ENCODE results near the gene IFNL1.
"Not testable (repeated sequence)": the region's sequence is repeated elsewhere in the genome, so short reads cannot be mapped to it uniquely, and the experiment has no call there.

IFNL1 gene

DNA sequence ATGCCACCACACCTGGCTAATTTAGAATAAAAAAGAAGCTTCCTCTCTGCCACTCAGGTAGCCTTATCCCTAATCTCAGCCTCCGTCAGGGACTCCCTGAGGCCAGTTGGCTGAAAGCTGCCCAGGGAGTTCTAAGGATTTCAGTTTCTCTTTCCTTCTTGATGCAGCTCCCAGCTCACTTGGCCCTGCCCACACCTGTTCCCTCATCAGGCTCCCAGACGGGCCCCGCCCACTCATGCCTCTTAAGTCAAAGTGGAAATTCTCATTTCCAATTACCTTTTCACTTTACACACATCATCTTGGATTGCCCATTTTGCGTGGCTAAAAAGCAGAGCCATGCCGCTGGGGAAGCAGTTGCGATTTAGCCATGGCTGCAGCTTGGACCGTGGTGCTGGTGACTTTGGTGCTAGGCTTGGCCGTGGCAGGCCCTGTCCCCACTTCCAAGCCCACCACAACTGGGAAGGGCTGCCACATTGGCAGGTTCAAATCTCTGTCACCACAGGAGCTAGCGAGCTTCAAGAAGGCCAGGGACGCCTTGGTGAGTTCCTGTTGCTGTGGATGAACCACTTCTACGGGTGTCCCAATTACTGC lies at the start of gene IFNL1:
Gene IFNL1, plus strand, starts transcription at position 353 of the 591 bp plus-strand sequence. Its CDS starts 15 bp downstream, at position 368.
- DNase-seq, result no peak

DNA sequence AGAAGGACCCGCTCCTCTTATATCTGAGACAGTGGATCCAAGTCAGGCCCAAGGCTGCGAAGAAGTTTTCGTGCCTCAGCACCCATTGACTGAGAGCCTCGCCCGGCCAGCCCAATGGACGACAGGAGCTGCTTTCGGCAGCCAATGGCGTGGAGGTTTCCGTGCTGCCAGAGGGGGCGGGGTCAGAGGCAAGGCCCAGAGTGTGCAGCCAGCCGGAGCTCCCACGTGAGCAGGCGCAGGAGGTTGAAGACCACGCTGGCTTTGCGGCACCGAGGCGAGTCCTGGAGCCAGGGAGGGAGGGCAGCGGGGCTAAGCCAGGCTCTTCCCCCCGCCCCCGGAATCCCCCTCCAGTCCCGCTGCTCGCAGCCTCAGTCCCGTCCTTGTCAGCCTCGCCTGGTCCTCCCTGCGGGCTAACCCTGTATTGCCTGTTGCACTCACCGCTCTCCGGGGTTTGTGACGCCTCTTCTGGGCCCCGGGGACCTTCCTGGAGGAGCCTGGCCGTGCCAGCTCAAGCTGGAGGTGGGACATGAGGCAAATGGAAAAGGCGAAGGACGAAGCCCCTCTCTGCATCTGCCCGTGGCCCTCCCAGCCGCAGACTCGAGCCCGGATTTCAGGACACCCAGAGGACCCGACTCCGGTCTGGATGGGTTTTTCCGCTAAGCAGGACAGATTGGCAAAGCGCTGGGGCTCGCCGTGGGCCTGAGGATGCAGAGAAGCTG lies 49.1 kb upstream of the IFNL1 start:
- DNase-seq, result peak in 24 of 58 donors; percentile 2 to 51 (median 12)

DNA sequence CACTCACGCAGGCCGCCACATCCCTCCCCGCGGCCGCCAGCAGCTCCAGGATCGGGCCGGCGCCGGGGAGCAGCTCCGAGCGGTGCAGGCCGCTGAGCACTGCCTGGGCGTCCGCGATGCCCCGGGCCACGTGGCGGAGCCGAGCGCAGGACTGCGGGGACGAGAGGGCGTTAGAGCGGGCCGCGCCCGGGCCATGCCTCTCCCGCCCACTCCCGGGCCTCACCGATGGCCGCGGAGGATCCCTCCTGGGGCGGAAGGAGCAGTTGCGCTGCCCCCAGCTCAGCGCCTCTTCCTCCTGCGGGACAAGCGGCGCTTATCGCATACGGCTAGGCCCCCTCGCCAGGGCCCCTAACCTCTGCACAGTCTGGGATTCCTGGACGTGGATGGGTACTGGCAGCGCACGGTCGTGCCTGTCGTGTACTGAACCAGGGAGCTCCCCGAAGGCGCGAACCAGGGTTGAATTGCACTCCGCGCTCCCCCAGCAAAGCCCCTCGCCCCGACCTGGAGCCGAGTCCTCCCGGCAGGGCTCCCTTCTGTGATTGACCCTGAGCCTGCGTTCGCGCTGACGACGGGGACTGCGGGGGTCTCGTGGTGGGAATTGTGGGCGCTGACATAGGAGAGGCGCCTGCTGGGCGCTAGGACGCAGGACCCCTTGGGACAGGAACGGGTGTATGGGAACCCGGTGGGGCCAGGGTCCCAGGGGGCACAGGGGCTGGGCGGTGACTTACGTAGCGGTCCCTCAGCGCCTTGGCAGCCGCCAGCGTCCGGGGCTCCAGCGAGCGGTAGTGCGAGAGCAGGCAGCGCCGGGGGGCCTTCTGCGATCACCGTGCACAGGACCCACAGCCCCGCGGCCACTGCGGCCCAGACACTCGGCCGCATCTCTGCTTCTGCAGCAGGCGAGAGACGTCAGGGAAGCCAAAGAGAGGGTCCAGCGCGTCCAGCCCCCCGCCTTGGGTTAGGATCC lies 48.2 kb upstream of the IFNL1 start:
- DNase-seq, result no peak

DNA sequence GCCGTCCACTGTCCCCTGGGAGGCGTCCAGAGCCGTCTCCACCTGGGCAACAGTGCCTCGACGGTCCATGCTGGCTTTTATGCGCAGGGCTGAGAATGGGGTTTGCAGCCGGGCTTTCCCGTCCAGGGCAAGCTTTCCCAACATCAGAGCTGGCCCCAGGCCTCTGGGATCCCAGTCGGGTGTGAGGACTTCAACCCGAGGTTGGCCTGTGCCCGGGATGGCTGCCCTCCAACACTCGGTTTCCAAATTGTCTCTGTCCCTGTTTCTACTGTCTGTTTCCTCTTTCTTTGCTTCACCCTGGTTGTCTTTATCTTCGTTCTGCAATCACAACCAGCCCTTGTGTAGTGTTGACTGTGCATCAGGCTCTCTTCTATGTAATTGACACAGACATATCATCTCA lies 47.4 kb upstream of the IFNL1 start, which contains the start of gene IFNL4:
Gene IFNL4, minus strand, starts transcription at position 51 of the 400 bp plus-strand sequence.
- no peak for DNase-seq

DNA sequence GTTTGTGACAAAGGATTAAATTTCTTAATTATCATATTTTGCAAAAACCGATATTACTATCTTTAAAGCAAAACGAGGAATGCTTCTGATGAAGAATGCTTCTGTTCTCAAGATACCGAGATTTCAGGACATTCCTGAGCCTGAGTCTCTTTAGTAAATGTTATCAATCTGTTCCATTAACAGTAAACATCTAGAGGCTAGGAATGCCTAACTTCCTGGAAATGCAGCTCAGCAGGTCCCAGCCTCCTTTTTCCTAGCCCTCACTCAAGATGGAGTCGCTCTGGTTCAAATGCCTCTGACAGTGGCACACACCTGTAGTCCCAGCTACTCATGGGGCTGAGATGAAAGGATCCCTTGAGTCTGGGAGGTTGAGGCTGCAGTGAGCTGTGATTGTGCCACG lies 45.1 kb upstream of the IFNL1 start:
- no peak for DNase-seq

DNA sequence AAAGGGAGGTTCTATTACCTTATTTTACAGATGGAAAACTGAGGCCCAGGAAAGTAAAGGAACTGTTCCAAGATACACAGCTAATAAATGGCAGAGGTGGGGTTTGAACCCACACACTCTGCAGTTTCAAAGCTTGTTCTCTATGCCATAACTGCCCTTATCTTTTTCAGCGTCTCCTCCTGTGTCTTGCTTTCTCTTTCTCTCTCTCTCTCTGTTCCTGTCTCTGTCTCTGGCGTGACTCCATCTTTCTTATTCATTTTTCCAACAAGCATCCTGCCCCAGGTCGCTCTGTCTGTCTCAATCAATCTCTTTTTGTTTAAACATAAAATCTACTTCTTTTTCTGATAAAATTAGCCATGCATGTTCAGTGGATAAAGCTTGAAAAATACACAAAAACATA lies 44.4 kb upstream of the IFNL1 start:
- no peak for DNase-seq

DNA sequence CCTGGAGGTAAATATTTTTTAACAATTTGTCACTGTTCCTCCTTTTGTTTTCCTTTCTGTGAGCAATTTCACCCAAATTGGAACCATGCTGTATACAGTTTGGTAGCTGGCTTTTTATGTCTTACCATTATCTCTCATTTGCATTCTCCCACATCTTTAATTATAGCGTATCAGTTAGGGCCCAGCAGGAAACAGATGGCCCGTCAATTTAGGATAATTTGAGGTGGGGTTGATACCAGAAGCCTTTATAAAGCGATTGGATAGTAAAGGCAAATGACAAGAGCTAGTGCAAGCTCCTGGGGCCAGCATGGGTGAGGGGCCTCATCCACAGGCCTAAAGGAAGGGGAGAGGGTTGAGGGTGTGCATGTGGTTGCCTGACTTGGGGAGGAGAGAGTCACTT lies 43.7 kb upstream of the IFNL1 start:
- no peak for DNase-seq

DNA sequence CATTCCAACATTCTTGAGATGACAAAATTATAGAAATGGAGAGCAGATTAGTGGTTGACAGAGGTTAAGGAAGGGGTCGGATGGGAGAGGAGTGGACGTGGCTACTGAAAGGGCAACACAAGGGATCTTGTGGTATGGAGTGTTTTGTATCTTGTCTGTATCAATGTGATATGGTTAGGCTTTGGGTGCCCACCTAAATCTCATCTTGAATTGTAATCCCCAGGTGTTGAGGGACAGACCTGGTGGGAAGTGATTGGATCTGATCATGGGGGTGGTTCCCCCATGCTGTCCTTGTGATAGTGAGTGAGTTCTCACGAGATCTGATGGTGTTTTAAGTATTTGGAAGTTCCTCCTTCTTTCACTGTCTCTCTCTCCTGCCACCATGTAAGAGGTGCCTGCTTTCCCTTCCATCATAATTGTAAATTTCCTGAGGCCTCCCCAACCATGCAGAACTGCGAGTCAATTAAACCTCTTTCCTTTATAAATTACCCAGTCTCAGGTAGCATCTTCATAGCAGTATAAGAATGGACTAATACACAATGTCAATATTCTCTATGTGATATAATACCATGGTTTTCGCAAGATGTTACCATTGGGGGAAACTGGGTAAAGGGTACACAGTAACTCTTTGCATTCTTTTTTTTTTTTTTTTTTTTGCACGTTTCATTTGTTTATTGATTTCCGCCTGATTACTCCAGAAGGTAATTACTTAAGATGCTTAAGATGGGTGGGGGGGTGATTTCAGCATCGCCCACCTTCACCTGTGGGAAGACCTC lies 42.6 kb upstream of the IFNL1 start:
- DNase-seq, result no peak

DNA sequence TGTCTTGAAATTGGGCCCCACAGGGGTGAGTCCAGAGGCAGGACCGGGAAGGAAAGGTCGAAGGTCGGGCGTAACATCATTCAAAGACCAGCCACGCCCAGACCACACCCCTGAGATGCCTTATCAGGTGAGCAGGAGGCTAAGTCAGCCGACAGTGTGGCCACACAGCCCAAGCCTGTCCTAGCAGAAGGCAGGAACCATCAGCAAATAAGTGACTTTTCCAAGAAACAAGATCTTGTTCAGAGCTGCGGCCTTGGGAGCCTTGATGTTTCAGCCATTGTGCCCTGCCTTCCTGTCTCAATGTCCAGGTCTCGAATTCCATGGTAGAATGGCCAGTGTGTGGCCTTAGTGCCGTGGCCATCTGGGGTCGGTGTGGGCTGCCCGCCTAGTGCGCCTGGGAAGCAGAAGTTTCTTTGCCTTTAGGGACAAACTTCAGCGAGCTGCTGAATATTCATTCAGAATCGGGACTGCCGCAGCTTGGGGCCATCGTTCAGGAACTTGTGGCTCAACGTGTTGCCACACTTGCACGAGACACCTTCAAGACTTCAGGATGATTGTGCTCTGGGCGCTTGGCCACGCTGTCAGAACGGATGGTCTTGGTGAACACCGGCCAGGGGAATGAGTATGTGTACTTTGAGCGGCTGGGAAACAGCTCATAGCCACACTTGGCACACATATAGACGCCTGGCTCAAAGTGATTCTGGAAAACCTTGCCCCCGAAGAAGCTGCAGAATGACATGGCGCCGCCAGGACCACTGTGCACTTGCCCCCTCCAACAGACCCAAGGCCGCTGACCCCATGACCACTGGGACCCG lies 41.5 kb upstream of the IFNL1 start:
- DNase-seq, result no peak

DNA sequence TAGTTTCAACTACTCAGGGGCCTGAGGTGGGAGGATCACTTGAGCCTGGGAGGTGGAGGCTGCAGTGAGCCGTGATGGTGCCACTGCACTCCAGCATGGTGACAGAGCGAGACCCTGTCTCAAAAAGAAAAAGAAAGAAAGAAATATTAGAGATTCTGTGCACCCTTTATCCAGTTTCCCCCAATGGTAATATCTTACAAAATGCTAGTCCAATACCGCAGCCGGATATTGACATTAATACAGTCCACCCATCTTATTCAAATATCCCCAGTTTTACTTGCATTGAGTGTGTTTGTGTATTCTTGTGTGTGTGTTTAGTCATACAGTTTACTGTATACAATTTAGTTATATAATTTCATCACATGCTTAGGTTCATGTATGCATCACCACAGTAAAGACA lies 39.0 kb upstream of the IFNL1 start:
- no peak for DNase-seq

DNA sequence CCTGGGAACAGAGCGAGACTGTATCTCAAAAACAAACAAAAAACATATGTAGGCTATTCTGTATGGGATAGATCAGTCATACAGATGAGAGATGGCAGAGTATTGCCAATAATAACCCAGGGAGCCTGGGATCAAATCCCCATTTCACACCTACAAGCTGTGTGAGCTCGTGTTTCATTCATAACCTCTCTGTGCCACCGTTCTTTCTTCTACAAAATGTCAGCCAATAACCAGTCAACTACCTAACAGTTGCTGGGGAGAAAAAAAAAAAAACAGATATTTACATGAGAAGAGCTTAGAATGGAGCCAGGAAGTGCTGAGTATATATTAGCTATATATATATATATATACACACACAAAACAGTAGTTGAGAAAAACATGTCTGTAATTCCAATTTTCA lies 34.5 kb upstream of the IFNL1 start:
- DNase-seq, result no peak

DNA sequence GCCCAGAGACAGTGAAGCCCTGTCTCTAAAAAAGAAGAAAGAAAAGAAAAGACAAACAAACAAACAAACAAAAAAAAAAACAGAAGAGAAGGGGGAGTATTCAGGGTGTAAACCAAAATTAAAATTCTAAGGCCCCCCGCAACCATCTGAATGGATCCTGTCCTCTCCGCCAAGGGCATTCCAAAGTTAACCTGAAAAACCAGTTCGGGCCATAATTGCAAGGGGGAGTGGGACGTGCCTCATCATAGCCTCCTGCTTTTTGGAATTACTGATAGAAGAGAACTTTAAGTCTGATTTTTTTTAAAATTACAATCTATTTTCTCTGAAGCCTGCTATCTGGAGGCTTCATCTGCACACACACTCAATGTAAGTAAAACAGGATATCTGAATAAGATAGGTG lies 33.7 kb upstream of the IFNL1 start:
- no peak for DNase-seq

DNA sequence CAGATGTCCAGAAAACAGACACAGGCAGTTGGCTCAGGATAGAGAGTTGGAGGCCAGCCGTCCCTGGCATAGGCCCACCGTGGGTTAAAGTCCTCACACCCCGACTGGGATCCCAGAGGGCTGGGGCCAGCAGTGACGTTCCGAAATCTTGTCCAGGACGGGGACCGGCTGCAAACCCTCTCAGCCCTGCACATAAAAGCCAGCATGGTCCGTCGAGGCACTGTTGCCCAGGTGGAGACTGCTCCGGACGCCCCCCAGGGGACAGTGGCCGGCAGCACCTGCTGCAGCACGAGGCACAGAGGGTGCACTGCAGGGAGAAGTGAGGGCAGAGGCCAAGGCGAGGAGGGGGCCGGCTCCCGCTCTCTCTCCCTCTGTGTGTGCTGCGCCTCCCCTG lies 32.3 kb upstream of the IFNL1 start:
- no peak for DNase-seq

DNA sequence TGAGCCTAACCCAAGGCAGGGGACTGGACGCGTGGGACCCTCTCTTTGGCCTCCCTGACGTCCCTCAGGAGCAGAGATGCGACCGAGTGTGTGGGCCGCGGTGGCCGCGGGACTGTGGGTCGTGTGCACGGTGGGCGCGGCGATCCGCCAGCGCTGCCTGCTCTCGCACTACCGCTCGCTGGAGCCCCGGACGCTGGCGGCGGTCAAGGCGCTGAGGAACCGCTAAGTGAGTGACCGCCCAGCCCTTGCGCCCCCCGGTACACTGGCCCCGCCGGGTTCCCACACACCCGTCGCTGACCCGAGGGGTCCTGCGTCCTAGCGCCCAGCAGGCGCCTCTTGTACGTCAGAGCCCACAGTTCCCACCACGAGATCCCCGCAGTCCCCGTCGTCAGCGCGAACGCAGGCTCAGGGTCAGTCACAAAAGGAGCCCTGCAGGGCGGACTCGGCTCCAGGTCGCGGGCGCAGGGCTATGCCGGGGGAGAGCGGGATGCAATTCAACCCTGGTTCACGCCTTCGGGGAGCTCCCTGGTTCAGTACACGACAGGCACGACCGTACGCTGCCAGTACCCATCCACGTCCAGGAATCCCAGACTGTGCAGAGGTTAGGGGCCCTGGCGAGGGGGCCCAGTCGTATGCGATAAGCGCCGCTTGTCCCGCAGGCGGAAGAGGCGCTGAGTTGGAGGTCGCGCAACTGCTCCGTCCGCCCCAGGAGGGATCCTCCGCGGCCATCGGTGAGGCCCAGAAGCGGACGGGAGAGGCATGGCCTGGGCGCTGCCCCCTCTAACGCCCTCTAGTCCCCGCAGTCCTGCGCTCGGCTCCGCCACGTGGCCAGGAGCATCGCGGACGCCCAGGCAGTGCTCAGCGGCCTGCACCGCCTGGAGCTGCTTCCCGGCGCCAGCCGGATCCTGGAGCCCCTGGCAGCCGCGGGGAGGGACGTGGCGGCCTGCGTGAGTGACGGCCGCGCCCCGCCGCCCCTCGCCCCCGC lies 31.6 kb upstream of the IFNL1 start:
- peak in 1 of 58 donors; percentile 2 for DNase-seq

DNA sequence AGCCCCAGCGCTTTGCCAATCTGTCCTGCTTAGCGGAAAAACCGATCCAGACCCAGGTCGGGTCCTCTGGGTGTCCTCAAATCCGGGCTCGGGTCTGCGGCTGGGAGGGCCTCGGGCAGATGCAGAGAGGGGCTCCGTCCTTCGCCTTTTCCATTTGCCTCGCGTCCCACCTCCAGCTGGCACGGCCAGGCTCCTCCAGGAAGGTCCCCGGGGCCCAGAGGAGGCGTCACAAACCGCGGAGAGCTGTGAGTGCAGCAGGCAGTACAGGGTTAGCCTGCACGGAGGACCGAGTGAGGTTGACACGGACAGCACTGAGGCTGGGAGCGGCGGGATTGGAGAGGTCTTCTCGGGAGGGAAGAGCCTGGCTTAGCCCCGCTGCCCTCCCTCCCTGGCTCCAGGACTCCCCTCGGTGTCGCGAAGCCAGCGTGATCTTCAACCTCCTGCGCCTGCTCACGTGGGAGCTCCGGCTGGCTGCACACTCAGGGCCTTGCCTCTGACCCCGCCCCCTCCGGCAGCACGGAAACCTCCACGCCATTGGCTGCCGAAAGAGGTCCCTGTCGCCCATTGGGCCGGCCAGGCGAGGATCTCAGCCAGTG lies 30.8 kb upstream of the IFNL1 start:
- no peak for DNase-seq

DNA sequence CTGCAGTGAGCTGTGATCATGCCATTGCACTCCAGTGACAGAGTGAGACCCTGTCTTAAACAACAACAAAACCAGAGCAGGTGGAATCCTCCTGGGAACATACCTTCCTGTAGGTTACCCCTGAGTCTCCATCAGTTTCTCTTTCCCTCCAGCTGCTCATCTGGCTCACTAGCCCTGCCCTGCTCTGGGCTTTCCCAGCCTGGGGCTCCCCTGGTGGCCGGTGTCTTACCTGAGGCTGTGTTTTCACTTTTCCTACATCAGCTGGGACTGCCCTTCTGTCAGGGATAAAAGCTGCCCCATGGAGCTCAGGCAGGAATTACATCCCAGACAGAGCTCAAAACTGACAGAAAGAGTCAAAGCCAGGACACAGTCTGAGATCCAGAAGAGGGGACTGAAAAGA lies 28.1 kb upstream of the IFNL1 start, which contains the start of gene IFNL2:
Gene IFNL2, plus strand, starts transcription at position 312 of the 400 bp plus-strand sequence. CDS start 173 bp downstream, outside the sequence.
- DNase-seq, result not testable (repeated sequence)

DNA sequence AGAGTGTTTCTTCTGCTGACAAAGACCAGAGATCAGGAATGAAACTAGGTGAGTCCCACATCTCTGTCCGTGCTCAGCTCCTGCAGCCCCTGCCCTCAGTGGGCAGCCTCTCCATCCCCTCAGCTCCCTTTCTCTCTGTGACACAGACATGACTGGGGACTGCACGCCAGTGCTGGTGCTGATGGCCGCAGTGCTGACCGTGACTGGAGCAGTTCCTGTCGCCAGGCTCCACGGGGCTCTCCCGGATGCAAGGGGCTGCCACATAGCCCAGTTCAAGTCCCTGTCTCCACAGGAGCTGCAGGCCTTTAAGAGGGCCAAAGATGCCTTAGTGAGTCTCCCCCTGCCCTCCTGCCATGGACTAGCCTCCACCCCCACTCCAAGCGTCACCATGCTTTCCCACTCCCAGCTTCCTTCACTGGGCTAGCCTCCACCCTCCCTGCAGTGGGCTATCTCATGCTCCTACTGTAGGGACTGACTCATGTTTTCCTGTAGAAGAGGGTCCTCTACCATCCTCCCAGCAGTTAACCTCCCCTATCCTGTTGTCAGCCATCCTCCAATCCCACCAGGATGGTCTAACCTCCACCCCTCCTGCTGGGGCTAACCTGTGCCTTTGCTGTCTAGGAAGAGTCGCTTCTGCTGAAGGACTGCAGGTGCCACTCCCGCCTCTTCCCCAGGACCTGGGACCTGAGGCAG lies 27.5 kb upstream of the IFNL1 start:
- DNase-seq, result not testable (repeated sequence)

DNA sequence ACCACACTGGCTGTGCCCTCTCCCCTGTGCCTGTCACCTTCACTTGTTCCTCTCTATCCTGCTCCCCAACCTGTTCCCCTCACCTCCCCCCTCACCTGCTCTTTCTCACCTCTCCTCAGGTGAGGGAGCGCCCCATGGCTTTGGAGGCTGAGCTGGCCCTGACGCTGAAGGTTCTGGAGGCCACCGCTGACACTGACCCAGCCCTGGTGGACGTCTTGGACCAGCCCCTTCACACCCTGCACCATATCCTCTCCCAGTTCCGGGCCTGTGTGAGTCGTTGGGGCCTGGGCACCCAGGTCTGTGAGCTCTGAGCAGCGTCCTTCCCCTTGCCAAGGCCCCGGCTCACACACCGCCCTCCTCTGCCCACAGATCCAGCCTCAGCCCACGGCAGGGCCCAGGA lies 26.8 kb upstream of the IFNL1 start:
- not testable (repeated sequence) for DNase-seq
